Adrenal gland (tissue), 12 donors: ENCODE data around the gene HIP1R. TPM values are rescaled to one million over a fixed set of nuclear protein-coding genes. Genes with fewer than 3 reads are reported as not detected.

Experiments
- polyA plus RNA-seq, 3 donors: library from polyadenylated mRNA; stranded (reverse); fragments of 200-250 nt in 2 of 3; fragments of 350-450 nt in 1 of 3; fragmentation: Illumina TruSeq in 1 of 3; extraction: RNeasy Lipid Tissue Mini Kit (QIAGEN cat#74804) in 1 of 3; gene quantifications; one replicate each; pipeline ENCODE4 v1.2.3, GENCODE V29; 2013 to 2014
- total RNA-seq, 9 donors: library from RNA; depleted of rRNA in 4 of 9; stranded (reverse); fragments of >200 nt in 4 of 9; fragments of 120-200 nt in 1 of 9; fragmentation: NEBNext Ultra II Directional in 1 of 9; extraction: Animal tissue kit (Norgen Biotek cat#: 25700) in 1 of 9; gene quantifications; one replicate each; pipeline versions ENCODE4 v1.1.0 to v1.2.4, GENCODE V29; 2013 to 2023
- donor health status: healthy with polysubstance abuse.
- donor health status: Bipolar disorder and iron deficiency.
- donor health status: DM: yes; HTN: yes; CAD: no.
- donor health status: DM: no; HTN: no; CAD: no.
- donor health status: DM: no; HTN: no; CAD: no.
- donor health status: DM: yes; HTN: yes; CAD: no.

The HIP1R gene
- total and polyA plus RNA-seq, 12 donors: 21.6 to 107 (median 41.3) TPM

Other genes with a start within 250 kb of the HIP1R start
- gene HCAR2, start 132.1 kb upstream of the HIP1R start, total RNA-seq: under 1 TPM in 3 of 9 donors, not detected in 6; 0.14 to 0.26 (median 0.23) TPM
- under 1 TPM in 2 of 3 donors, not detected in 1; 0.08 to 0.98 TPM for gene HCAR2, start 132.1 kb upstream of the HIP1R start, polyA plus RNA-seq
- gene HCAR3, start 118.6 kb upstream of the HIP1R start, total RNA-seq: under 1 TPM in 3 of 9 donors, not detected in 6; 0.11 to 0.26 (median 0.14) TPM
- gene HCAR3, start 118.6 kb upstream of the HIP1R start, polyA plus RNA-seq: under 1 TPM in 1 of 3 donors, not detected in 2; 0.47 TPM
- gene HCAR1, start 104.6 kb upstream of the HIP1R start, total RNA-seq: under 1 TPM in 7 of 9 donors, not detected in 2; 0.07 to 0.34 (median 0.14) TPM
- gene HCAR1, start 104.6 kb upstream of the HIP1R start, polyA plus RNA-seq: under 1 TPM; 0.08 to 0.30 (median 0.09) TPM
- 10 to 100 TPM; 16.5 to 50.4 (median 32.1) TPM for gene DENR, start 82.6 kb upstream of the HIP1R start, total RNA-seq
- 10 to 100 TPM; 13.3 to 52.6 (median 21.9) TPM for gene DENR, start 82.6 kb upstream of the HIP1R start, polyA plus RNA-seq
- under 1 TPM; 0.14 to 0.98 (median 0.42) TPM for gene CCDC62, start 60.9 kb upstream of the HIP1R start, total RNA-seq
- gene CCDC62, start 60.9 kb upstream of the HIP1R start, polyA plus RNA-seq: under 1 TPM; 0.09 to 0.17 (median 0.16) TPM
- gene VPS37B, start 60.7 kb downstream of the HIP1R start, total RNA-seq: 10 to 100 TPM; 21.8 to 46.1 (median 29.1) TPM
- gene VPS37B, start 60.7 kb downstream of the HIP1R start, polyA plus RNA-seq: 10 to 100 TPM; 11.0 to 52.4 (median 25.7) TPM
- 1 to 10 TPM; 3.6 to 10.0 (median 6.6) TPM for gene ABCB9, start 131.0 kb downstream of the HIP1R start, total RNA-seq
- gene ABCB9, start 131.0 kb downstream of the HIP1R start, polyA plus RNA-seq: 1 to 10 TPM; 2.0 to 7.5 (median 3.0) TPM
- gene OGFOD2, start 139.8 kb downstream of the HIP1R start, total RNA-seq: 10 to 100 TPM; 14.8 to 44.8 (median 21.2) TPM
- gene OGFOD2, start 139.8 kb downstream of the HIP1R start, polyA plus RNA-seq: 10 to 100 TPM in 2 of 3 donors, 1 to 10 TPM in 1; 6.2 to 21.7 (median 16.7) TPM
- 100 to 1,000 TPM; 192 to 384 (median 285) TPM for gene ARL6IP4, start 145.2 kb downstream of the HIP1R start, total RNA-seq
- gene ARL6IP4, start 145.2 kb downstream of the HIP1R start, polyA plus RNA-seq: 100 to 1,000 TPM; 198 to 709 (median 531) TPM